GM21515 (cell line): ENCODE data around the gene TRRAP.
"Not testable (repeated sequence)": the region's sequence is repeated elsewhere in the genome, so short reads cannot be mapped to it uniquely, and the experiment has no call there.

Experiments used
- ATAC-seq: cut with Tn5 transposase; IDR thresholded peaks from one replicate; pipeline ENCODE4 v1.9.1; 2021; ENCODE audit not compliant: unreplicated experiment

TRRAP gene

DNA sequence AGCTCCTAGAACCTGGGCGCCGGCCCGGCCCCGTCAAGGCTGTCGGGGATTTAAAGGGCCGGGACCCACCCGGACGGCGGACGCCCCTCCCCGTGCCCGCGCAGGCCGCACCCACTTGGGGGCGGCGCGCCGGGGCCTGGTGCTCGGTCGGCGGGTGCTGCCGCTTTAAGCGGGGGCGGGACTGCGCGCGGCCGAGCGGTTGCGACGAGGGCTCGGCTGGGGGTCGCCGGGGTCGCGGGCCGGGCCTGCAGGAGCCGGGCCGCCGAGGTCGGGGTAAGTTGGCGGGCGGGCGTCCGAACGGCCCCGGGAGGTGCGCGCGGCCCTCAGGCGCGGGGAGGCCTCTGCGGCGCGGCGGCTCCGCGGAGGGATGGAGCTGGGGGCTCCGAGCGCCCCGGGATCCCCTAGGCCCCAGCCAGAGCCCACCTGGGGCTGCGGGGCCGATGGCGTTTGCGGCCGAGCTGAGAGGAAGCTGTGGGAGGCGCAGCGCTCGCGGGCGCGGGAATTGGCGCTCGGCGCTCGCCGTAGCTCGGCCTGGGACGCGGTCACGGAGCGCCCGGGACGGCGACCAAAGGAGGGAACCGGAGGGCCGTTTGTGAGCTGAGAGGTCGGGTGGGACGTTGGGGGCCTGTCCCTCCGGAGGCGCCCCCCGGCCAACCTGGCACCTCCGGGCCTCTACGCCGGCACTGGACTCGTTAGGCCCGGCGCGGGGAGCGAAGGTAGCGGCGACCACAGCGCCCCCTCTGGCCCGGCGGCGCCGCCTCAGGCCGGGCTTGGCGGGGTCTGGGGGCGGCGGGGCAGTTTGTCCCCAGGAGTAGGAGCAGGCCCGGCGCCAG, at the start of gene TRRAP:
Gene TRRAP (plus strand): TSS at position 168 of the 833 bp plus-strand sequence. CDS start 2,619 bp downstream, outside the sequence.
- ATAC-seq, result peak; percentile 59

DNA sequence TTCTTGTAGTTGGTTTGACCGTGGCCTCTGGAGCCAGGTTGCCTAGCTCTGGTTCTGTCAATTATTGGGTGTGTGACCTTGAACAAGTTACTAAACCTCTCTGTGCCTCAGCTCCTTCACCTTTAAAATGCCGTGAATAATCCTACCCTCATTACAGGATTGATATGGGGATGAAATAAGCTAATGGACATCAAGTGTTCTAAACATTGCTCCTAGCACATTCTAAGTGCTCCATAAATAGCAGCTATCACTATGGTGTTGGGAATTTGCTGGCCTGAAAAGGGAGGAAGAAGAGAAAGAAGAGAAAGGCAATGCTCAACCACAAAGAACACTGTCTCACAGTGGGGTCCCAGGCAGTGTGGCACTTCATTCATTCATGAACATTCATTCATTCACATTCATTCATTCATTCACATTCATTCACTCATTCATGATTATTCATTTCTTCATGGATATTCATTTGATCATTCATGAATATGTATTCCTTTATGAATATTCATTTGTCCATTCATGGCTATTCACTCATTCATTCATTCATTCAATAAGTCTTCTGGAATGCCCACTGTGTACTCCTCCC, 47.3 kb upstream of the TRRAP start:
- ATAC-seq, result no peak

DNA sequence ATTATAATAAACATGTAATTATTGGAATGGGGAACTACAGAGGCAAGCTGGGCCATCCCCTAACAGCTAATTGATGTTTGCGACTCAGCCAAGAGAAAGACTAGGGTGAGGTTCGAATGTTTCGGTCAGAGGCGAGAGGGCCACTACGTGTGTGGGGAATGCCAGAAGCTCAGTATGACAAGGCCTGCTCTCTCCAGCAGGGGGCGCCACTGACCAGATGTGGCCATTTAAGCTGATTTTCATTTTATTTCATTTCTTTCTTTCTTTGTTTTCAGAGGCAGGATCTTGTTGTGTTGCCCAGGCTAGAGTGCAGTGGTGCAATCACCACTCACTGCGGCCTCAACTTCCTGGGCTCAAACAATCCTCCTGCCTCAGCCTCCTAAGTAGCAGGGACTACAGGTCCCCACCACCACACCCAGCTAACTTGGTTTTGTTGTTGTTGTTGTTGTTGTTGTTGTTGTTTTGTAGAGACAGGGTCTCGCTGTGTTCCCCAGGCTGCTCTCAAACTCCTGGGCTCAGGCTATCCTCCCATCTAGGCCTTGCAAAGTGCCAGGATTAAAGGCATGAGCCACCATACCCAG, 46.6 kb upstream of the TRRAP start:
- ATAC-seq, result no peak

DNA sequence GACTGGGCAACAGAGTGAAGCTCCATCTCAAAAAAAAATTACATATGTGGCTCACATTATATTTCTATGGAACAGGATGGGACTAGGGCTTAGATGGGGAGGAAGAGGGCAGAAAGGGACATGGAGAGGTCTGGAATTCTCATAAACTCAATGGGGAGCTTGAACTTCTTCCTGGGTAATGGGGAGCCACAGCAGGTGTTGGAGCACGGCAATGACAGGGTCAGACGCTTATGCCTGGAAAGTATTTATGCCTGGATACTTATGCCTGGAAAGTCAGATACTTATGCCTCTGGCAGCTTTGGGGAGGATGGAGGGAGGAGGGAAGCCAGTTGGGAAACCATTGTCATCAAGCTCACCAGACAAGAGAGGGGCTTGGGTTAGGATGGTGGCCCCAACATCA, 45.3 kb upstream of the TRRAP start:
- ATAC-seq, result no peak

DNA sequence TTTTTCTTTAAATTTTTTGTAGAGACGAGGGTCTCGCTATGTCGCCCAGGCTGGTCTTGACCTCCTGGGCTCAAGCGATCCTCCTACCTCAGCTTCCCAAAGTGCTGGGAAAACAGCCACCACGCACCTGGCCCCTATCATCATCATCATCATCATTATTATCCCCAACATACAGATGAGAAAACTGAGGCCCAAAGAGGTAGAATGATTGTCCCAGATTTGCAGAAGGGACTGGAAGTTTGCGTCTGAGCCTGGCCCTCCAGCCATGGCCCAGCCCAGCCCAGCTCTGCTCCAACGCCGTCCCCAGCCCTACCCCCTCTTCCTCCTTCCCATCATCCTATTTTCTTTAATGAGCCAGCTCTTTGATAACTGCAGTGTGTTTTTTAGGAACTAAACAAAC, 43.4 kb upstream of the TRRAP start:
- ATAC-seq, result no peak

DNA sequence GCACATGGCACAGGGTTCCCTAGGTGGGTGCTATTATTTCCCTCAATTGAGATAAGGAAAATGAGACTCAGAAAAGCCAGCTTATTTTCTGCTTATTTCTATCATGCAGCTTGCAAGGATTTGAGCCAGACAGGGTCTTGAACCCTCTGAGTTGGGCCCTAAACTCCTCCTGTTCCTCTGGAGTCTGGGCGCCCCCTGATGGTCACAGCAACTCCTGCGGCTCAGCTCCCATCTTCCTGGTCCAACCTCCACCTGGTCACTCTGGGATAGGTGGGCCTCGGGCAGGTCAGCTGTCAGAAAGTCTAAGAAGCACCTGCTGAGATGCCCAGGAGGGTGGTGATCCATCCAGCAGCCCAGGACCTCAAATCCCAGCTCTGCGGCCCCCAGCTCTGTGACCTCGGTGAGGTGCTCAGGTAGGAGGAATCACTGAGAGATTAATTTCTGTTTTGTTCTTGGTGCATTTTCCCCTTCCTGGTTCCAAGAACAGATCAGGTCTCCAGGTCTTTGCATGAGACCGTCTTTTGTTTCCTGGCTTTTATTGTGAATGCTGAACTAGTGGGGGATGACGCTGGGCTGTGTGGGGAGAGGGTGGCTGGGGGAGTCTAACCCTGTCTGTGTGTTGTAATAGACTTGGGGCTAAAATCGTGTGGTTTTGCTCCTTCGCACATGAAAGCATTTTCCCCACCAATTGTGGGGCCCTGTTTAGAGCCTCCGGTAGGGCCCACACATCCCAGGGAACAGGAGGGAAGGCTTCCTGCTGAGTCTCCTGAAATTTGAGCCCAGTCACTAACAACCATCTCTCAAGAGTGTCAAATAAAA, 41.3 kb upstream of the TRRAP start:
- no peak for ATAC-seq

DNA sequence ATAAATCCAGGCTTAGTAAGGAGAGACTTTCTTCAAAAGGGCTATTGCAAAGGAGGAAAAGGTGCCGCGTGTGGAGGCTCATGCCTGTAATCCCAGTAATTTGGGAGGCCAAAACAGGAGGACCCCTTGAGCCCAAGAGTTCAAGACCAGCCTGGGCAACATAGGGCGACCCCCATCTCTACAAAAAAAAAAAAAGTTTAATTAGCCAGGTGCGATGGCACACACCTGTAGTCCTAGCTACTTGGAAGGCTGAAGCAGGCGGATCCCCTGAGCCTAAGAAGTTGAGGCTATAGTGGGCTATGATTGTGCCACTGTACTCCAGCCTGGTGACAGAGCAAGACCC, 40.7 kb upstream of the TRRAP start:
- no peak for ATAC-seq

DNA sequence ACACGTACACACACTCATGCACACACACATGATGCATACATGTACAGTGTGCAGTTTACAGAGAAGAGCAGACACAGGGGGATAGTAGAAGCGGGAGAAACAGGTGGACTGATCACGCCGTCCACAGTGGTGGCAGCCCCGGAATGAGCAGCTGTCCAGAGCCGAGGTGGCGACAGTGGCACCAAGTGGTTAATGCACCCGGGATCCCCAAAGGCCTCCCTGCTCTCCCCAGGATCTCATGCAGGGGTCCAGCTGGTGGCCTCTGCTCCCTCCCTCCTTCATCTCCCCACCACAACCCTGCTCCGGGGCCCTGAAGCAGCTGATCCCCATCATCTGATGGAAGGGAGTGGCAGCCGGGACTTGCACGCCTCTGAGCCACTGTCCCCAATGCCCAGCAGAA, 38.2 kb upstream of the TRRAP start:
- ATAC-seq, result no peak

DNA sequence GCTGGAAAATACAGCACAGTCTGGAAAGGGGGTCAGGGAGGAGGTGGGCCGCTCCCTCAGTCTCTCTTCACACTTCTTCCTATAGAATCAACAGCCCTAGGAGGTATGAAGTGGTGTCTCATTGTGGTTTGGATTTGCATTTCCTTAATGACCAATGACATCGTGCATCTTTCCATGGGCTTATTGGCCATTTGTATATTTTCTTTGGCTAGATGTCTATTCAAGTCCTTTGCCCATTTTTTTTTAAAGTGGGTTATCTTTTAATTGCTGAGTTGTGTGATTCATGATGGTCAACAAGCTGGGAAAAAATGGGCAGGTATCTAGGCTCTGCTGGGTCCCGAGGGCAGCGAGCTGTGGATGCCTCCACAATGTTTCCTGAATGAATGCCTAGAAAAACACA, 37.6 kb upstream of the TRRAP start:
- ATAC-seq, result no peak

DNA sequence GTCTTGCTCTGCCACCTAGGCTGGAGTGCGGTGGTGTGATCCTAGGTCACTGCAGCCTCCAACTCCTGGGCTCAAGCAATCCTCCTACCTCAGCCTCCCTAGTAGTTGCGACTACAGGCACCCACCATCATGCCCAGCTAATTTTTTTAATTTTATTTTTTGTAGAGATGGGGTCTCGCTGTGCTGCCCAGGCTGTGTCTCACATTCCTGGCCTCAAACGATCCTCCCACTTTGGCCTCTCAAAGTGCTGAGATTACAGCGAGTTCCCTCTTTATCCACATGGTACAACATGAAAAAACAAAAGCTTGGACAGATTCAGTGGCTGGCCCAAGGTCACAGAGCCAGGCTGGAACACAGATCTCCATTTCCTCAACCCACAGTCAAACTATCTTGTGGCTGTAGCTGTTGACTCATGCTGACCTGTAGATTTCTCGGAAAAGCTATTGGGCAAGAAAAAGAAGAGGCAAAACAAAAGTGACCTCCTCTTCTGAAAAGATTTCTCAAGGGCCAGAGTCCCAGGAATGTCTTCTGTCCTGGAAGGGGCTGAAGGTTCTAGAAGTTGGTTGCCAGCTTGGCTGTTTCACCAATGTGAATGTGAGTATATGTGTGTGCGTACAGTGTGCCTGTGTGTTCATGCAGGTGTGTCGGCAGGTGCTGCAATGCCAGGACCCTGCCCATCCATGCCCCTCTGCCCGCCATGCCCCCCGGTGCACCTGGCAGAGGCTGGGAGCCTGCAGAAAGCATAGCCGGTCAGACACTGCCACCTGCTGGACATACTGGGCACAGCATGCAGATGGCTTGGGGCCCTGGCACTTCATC, 36.9 kb upstream of the TRRAP start:
- no peak for ATAC-seq

DNA sequence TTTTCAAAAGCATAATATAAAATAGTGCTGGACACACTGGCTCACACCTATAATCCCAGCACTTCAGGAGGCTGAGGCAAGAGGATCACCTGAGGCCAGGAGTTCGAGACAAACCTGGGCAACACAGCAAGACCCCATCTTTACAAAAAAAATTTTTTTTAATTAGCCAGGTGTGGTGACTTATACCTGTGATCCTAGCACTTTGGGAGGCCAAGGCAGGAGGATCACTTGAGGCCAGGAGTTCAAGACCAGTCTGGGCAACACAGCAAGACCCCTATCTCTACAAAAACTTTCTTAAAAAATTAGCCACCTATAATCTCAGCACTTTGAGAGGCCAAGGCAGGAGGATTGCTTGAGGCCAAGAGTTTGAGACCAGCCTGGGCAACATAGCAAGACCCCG, 35.8 kb upstream of the TRRAP start:
- ATAC-seq, result not testable (repeated sequence)

DNA sequence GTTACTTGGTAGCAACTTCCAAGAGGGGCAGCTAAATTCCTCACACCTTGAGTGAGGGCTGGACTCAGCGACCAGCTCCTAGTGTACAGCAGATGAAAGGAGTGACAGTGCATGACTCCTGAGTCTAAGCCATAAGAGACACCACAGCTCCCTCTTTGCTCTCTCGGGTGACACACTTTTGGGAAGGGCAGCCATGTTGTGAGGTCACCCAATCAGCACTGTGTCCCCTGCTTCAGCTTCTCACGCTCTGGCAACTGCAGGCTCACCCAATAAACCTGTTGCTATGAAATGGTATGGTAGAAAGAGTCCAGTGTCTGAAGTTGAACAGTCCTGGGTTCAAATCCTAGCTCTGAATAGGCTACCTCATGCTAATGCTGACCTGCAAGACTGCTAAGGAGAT, 29.4 kb upstream of the TRRAP start:
- ATAC-seq, result no peak

DNA sequence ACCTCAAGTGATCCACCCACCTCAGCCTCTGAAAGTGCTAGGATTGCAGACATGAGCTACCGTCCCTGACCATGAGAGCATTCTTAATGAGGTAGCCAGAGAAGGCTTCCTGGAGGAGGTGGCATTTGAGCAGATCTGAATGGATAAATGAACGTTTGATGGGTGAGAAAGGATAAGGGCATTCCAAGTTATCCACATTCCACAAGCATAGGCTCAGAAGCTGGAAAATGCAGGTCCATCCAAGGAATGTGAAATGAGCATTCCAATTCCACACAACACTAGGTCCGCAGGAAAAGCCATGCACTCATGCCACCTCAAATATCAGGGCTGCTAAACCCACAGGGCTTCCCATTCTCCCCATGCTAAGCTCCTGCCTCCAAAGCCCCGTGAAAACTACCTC, 25.5 kb upstream of the TRRAP start:
- ATAC-seq, result no peak

DNA sequence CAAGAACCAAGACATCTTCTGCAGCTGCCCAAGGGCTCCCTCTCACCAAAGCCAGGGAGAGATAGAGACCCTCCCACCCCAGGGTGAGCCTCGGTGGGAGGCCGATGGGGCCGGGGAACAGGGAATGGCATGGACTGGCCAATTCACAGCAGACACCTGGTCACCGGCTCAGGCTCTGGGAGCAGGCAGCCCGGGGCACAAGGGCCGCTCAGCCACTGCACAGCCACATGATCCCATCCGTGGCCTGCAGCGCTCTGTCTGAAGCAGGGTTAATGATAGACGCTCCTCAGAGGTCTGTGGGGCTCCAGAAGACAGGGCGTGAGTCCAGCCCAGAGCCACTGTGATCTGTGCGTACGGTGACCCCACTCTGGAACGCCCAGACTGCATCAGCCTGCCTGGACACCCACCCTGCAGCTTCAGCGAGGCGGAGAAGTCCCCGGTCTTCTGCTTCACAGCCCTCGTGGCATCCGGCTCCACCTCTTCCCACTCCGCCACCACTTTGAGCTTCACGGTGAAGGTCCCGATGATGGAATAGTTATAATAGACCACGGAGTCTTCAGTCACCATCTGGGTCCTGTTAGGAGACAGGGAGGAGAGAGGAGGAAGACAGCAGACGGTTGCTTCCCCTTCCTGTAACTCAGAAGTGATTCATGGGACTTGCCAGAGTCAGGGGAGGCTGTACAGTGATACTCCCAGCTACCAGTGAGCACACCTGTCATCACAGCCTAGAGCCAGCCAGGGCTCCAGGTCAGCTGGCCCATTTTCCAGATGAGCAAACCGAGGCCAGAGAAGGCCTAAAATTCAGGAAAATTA, 22.5 kb upstream of the TRRAP start:
- no peak for ATAC-seq

DNA sequence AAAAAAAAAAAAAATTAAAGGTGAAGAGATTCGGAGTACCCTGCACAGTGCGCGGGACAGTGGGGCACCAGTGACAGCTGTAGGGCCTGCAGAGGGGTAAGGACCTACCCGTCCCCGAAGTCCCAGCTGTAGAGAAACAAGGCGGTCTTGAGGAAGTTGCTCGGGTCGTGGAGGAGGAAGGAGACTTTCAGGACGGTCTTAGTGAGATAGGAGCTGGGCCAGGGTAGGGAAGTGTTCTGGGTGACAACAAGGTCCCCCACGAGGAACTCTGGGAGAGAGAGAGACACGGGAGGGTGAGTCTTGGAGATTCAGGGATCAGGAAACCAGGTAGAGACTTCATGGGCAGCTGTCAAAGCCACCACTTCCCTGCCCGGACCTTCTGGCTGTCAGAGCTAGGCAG, 18.3 kb upstream of the TRRAP start:
- ATAC-seq, result no peak

DNA sequence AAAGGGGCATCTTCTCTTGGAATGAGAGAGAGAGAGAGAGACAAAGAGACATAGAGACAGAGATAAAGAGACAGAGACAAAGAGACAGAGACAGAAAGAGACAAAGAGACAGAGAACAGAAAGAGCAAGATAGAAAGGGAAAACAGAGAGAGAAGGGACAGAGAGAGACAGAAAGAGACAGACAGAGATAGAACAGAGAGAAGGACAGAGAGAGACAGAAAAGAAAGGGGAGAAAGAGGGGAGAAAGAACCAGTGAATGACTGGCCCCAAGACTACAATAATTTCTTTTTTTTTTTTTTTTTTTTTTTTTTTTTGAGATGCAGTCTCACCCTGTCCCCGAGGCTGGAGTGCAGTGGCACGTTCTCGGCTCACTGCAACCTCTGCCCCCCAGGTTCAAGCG, 16.1 kb upstream of the TRRAP start:
- no peak for ATAC-seq

DNA sequence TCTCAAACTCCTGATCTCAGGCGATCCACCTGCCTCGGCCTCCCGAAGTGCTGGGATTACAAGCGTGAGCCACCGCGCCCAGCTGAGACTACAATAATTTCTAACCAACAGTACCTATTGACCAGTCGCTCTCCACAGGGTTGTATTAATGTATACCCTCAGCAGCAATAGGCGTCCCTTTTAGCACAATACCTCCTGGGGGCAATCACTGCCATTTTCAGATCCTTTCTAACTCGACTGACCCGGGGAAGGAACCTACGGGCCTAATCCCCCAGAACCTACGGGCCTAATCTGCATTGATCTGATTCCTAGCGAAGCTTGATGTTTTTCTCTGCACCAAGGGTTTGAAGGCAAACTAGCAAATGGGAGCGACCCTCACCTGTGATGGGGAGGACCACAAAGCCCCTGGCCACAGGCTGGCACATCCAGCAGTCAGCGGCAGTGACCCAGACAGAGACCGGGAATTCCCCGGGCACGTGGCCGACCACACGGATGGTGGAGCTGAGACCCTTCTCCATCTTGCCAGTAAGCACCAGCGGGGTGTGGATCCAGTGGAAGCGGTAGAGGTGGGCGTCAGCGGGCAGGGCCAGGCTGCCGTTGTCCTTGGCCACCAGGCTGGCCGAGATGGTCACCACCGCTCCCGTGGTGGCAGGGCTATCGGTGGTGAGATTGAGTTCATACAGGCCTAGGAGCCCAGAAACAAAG, 15.5 kb upstream of the TRRAP start:
- no peak for ATAC-seq

DNA sequence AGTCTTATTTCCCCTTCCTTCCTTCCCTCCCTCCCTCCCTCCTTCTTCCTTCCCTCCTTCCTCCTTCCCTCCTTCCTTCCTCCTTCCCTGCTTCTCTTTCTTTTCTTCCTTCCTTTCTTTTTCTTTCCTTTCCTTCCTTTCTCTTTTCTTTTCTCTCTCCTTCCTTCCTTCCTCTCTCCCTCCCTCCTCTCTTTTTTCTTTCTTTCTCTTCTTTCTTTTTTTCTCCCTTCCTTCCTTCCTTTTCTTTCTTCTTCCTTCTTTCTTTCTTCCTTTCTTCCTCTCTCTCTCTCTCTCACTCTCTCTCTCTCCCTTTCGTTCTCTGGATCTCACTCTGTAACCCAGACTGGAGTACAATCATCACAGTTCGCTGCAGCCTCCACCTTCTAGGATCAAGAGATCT, 14.7 kb upstream of the TRRAP start:
- ATAC-seq, result no peak

DNA sequence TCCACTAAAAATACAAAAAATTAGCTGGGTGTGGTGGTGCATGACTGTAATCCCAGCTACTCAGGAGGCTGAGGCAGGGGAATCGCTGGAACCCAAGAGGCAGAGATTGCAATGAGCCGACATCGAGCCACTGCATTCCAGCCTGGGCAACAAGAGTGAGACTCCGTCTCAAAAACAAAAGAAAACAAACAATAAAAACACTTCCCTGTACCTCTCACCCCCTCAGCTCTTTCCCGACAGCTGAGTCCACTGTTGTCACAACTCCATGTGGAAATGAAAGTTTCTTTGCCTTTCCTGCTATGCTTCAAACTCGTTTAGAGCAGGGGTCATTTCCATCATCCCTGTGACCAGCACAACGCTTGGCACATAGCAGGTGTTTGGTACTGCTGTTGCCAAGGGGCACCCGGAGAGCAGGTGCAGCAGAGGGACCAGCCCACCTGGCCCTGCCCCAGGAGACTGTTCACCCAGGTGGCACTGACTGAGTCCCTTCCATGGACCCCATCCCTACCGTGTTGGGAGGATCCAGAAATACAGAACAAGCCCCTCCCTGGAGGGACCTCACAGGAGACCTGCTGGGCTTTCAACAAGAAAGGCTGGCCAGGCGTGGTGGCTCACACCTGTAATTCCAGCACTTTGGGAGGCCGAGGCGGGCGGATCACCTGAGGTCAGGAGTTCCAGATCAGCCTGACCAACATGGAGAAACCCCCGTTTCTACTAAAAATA, 13.4 kb upstream of the TRRAP start:
- ATAC-seq, result no peak
